Naive thymus-derived CD4-positive, alpha-beta T cell (primary cell): ENCODE measurements around the gene SF3B3. TPM values are rescaled to one million over a fixed set of nuclear protein-coding genes. Genes with fewer than 3 reads are reported as not detected.

Experiments used
- ATAC-seq: fragments of 150-1000 bp; cut with Tn5 transposase; 2 replicates; pipeline ENCODE4 v1.10.0; 2021; ENCODE audit warnings: mild to moderate bottlenecking, moderate library complexity
- CTCF ChIA-PET: fragments of 350-600 bp; sonication (Branson Sonifier 250); formaldehyde crosslinking; loops from one replicate; lab custom pipeline; 2021; ENCODE audit warnings: antibody characterized with exemption; lab: Charles Lee
- POLR2A ChIA-PET: fragments of 350-600 bp; sonication (Branson Sonifier 250); formaldehyde crosslinking; loops from one replicate; lab custom pipeline; 2021; ENCODE audit warnings: antibody characterized with exemption, inconsistent platforms; lab: Charles Lee
- DNase-seq, 9 donors: peaks; one replicate each; pipeline versions ENCODE4 v3.0.0 to v3.0.0-alpha.2; 2020 to 2022; ENCODE audit warnings: mixed read lengths in 1 of 9
- H3K27ac ChIP-seq: one replicate; pipeline ENCODE4 v1.7.0; 2013; ENCODE audit warnings: mild to moderate bottlenecking, low read depth, low read length, moderate library complexity
- H3K27me3 ChIP-seq, 2 donors: one replicate each; pipeline ENCODE4 v1.7.0; 2013; ENCODE audit warnings: low read length in 2 of 2, mild to moderate bottlenecking in 2 of 2, moderate library complexity in 2 of 2; ENCODE audit not compliant: control insufficient read depth in 2 of 2, insufficient read depth in 2 of 2
- H3K36me3 ChIP-seq, 3 experiments: 1 replicate in 2 of 3; 2 replicates in 1 of 3; pipeline ENCODE4 v1.7.0; 2013; ENCODE audit warnings: low read length in 3 of 3, mild to moderate bottlenecking in 3 of 3, moderate library complexity in 1 of 3; ENCODE audit not compliant: insufficient read depth in 3 of 3, control insufficient read depth in 2 of 3
- H3K4me1 ChIP-seq, 2 donors: one replicate each; pipeline ENCODE4 v1.7.0; 2013; ENCODE audit warnings: low read length in 2 of 2, mild to moderate bottlenecking in 2 of 2, moderate library complexity in 1 of 2; ENCODE audit not compliant: control insufficient read depth in 2 of 2, insufficient read depth in 2 of 2
- H3K4me3 ChIP-seq: 2 replicates; pipeline ENCODE4 v1.7.0; 2013; ENCODE audit warnings: mild to moderate bottlenecking, low read length
- H3K9me3 ChIP-seq, 3 experiments: 1 replicate in 2 of 3; 2 replicates in 1 of 3; pipeline ENCODE4 v1.7.0; 2013; ENCODE audit warnings: low read length in 3 of 3; ENCODE audit not compliant: control insufficient read depth in 2 of 3
- H3K27ac Mint-ChIP-seq, 9 donors: one replicate each; pipeline ENCODE4 v1.8.0; 2020 to 2022; ENCODE audit warnings: mixed read lengths in 9 of 9, mild to moderate bottlenecking in 8 of 9, moderate library complexity in 5 of 9, inconsistent platforms in 2 of 9
- H3K27me3 Mint-ChIP-seq, 5 donors: one replicate each; pipeline ENCODE4 v1.8.0; 2021 to 2022; ENCODE audit warnings: mixed read lengths in 5 of 5, mild to moderate bottlenecking in 1 of 5
- H3K36me3 Mint-ChIP-seq, 5 donors: one replicate each; pipeline ENCODE4 v1.8.0; 2020 to 2022; ENCODE audit warnings: mixed read lengths in 5 of 5, mild to moderate bottlenecking in 3 of 5, inconsistent platforms in 1 of 5
- H3K4me1 Mint-ChIP-seq, 7 donors: one replicate each; pipeline ENCODE4 v1.8.0; 2020 to 2022; ENCODE audit warnings: mixed read lengths in 7 of 7, mild to moderate bottlenecking in 3 of 7, inconsistent platforms in 1 of 7
- H3K4me3 Mint-ChIP-seq, 10 donors: one replicate each; pipeline ENCODE4 v1.8.0; 2020 to 2022; ENCODE audit warnings: mild to moderate bottlenecking in 10 of 10, mixed read lengths in 10 of 10, moderate library complexity in 6 of 10, inconsistent platforms in 2 of 10
- H3K9me3 Mint-ChIP-seq, 11 donors: one replicate each; pipeline ENCODE4 v1.8.0; 2020 to 2022; ENCODE audit warnings: mixed read lengths in 11 of 11, mild to moderate bottlenecking in 4 of 11, inconsistent platforms in 1 of 11, moderate library complexity in 1 of 11
- intact Hi-C, 2 donors: fragments of 100-400 bp; cut with micrococcal nuclease; formaldehyde crosslinking; loops; one replicate each; pipeline ENCODE4 v1.15.1; 2023
- polyA plus RNA-seq, 2 donors: library from polyadenylated mRNA; unstranded; fragments of 300-500 nt; fragmentation: Illumina TruSeq; gene quantifications; one replicate each; pipeline ENCODE4 v1.2.3, GENCODE V29; 2021
- total RNA-seq, 6 experiments: library from RNA in 5 of 6; stranded (reverse) in 5 of 6; gene quantifications; 1 replicate in 5 of 6; 2 replicates in 1 of 6; pipeline ENCODE4 v1.2.3 and lab custom pipeline; 2021 to 2026

Gene SF3B3
- total RNA-seq (100 to 1,000 TPM; 189 to 415 (median 267) TPM), polyA plus RNA-seq (10 to 100 TPM; 69.0 to 93.7 TPM), total RNA-seq (lab: John Stamatoyannopoulos, UW) (215 reads per million, percentile 93 among the genes with 10 or more reads in this experiment)

DNA sequence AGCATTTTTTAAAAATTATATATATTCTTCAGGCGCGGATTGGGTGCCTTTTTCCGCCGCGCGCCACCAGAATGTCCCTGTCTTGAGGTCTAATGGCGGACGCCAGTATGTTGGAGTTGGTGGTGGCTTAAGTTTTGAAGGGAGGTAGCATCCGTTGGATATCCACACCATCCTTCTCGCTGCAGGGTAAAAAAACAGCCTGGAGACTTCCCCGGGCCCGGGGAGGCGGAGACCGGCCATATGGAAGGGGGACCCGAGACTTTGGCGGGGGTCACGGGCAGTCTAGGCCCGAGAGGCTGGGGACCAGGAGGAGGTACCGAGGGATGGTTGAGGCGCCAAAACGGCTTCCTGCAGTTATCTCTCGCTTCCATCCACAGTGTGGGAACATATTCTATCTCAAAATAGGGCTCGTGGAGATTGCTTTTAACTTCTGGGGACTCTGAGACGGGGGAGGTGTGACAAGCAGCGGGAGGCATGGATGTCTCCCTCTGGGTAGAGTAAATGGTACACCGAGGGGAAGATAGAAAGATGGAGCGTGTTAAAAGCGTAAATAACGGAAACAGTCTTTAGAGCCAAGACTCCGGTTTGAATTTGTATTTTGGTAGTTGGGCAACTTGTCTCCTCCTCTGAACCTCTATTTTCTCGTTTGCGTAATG lies at the start of gene SF3B3:
Gene SF3B3 (plus strand): TSS at position 74 of the 656 bp plus-strand sequence. CDS start 2,841 bp downstream, outside the sequence.
- POLR2A ChIA-PET = interaction anchor here (0.6 to 3.1 kb wide), 20 partner anchors 10 to 276 kb away, joined by 3 to 15 read pairs (median 4); partner anchors contain the start of genes AARS1, DDX19A and EXOSC6

GRCh38 chr16:70474320-70475053 lies 49.1 kb upstream of the SF3B3 start:
- POLR2A ChIA-PET = no interaction called here

More for the DNA sequence above, at the start of gene SF3B3:
- peak within 1 kb of the TSS; percentile 98 to 100 (median 99) for H3K27ac Mint-ChIP-seq
- H3K4me1 Mint-ChIP-seq = peaks cover 30 to 72% (median 61%) of the 10 kb centered on the region in 7 donors
- CTCF ChIA-PET = no interaction called here
- peak within 1 kb of the TSS; percentile 100 for H3K4me3 ChIP-seq
- peaks cover 18 to 31% (median 20%) of the 10 kb centered on the region in 5 donors for H3K36me3 Mint-ChIP-seq
- intact Hi-C loops = loop anchor here (1.0 to 10.0 kb wide), 17 partner anchors 15 to 1485 kb away; partner anchors contain the start of genes AARS1 (in 2 of the 2), DDX19A (in 2 of the 2), FCSK (in 2 of the 2) and ST3GAL2 (in 2 of the 2)
- DNase-seq (peak; percentile 71 to 90 (median 85)), ATAC-seq (peak; percentile 79)
- H3K36me3 ChIP-seq = peaks cover 2 to 25% (median 20%) of the 10 kb centered on the region in 3 experiments
- no peaks in the 10 kb centered on the region for H3K9me3 ChIP-seq
- no peaks in the 10 kb centered on the region for H3K27me3 ChIP-seq
- peaks cover 27 to 46% of the 10 kb centered on the region in 2 donors for H3K4me1 ChIP-seq
- H3K27me3 Mint-ChIP-seq = no peaks in the 10 kb centered on the region
- H3K27ac ChIP-seq = peak within 1 kb of the TSS; percentile 95
- H3K4me3 Mint-ChIP-seq = peak within 1 kb of the TSS; percentile 93 to 100 (median 98)
- H3K9me3 Mint-ChIP-seq = peaks cover 0 to 1% (median 0%) of the 10 kb centered on the region in 11 donors

GRCh38 chr16:70475054-70475871 lies 48.4 kb upstream of the SF3B3 start:
- Mint-ChIP-seq H3K9me3 (no peaks in the 10 kb centered on the region), H3K36me3 (peaks cover 0 to 10% (median 0%) of the 10 kb centered on the region in 5 donors), H3K4me1 (peaks cover 0 to 21% (median 0%) of the 10 kb centered on the region in 7 donors), H3K27ac (no peak overlapping the region), H3K4me3 (no peak overlapping the region), H3K27me3 (no peaks in the 10 kb centered on the region)
- no peaks in the 10 kb centered on the region for H3K27me3 ChIP-seq
- H3K36me3 ChIP-seq = peaks cover 0 to 79% (median 1%) of the 10 kb centered on the region in 3 experiments
- intact Hi-C loops = loop anchor here in 1 of 2 donors (5.0 kb wide), 2 partner anchors 78 to 93 kb away; no protein-coding TSS in a partner anchor
- H3K4me3 ChIP-seq = no peak overlapping the region
- CTCF ChIA-PET = no interaction called here
- H3K9me3 ChIP-seq = no peaks in the 10 kb centered on the region
- DNase-seq (no peak), ATAC-seq (no peak)
- H3K27ac ChIP-seq = no peak overlapping the region
- POLR2A ChIA-PET = no interaction called here
- no peaks in the 10 kb centered on the region for H3K4me1 ChIP-seq

More at GRCh38 chr16:70474320-70475053, 49.1 kb upstream of the SF3B3 start:
- Mint-ChIP-seq H3K27me3 (no peaks in the 10 kb centered on the region), H3K27ac (no peak overlapping the region), H3K9me3 (no peaks in the 10 kb centered on the region), H3K4me1 (peaks cover 0 to 21% (median 0%) of the 10 kb centered on the region in 7 donors), H3K36me3 (peaks cover 0 to 10% (median 0%) of the 10 kb centered on the region in 5 donors), H3K4me3 (no peak overlapping the region)
- Histone ChIP-seq H3K27ac (no peak overlapping the region), H3K27me3 (no peaks in the 10 kb centered on the region), H3K4me3 (no peak overlapping the region), H3K36me3 (peaks cover 0 to 74% (median 0%) of the 10 kb centered on the region in 3 experiments), H3K9me3 (no peaks in the 10 kb centered on the region), H3K4me1 (no peaks in the 10 kb centered on the region)
- intact Hi-C loops = loop anchor here in 1 of 2 donors (5.0 kb wide), 2 partner anchors 77 to 92 kb away; no protein-coding TSS in a partner anchor
- CTCF ChIA-PET = interaction anchor here (1.0 kb wide), 1 partner anchor 104 kb away, joined by 3 read pairs; no protein-coding TSS in a partner anchor
- no peak for DNase-seq
- ATAC-seq = no peak

DNA sequence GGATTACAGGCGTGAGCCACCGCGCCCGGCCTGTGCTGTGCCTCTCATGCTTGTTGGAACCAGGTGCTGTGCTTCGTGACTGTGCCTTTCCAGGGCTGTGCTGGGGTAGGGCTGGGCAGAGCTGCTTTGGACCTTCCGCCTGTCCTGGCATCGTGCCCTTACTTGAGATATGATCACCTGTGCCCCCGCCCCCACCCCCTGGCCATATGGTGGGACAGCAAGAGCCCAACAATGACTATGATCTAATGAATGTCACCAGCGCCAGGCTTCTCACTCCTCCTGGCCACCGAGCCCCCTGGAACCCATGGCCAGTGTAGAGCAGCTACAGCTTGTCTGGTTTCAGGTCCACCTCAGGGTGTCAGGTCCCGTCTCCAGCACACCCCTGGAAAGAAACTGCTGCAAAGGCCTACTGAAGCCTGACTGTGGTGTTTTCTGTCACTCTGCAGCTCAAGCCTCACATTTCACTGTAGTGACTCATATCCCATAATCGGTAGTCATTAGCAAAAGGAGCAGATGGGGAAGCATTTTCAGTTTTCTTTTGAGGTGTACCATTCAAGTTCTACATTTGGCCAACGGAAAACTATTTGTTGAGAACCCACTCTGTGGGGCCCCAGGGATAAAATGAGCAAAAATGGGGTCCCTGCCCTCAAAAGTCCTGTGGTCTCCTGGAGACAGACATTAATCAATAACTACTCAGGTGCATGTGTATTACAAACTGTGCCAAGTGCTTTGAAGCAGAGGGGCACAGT lies 47.2 kb upstream of the SF3B3 start:
- Histone ChIP-seq H3K27me3 (no peaks in the 10 kb centered on the region), H3K27ac (no peak overlapping the region), H3K4me3 (no peak overlapping the region), H3K4me1 (no peaks in the 10 kb centered on the region), H3K36me3 (peaks cover 0 to 87% (median 6%) of the 10 kb centered on the region in 3 experiments), H3K9me3 (no peaks in the 10 kb centered on the region)
- Mint-ChIP-seq H3K9me3 (no peaks in the 10 kb centered on the region), H3K4me1 (peaks cover 0 to 21% (median 0%) of the 10 kb centered on the region in 7 donors), H3K4me3 (peak overlapping the region in 1 of 10 donors; percentile 57), H3K36me3 (peaks cover 0 to 10% (median 0%) of the 10 kb centered on the region in 5 donors), H3K27ac (peak overlapping the region in 1 of 9 donors; percentile 84), H3K27me3 (no peaks in the 10 kb centered on the region)
- intact Hi-C loops = loop anchor here in 1 of 2 donors (5.0 kb wide), 2 partner anchors 79 to 94 kb away; no protein-coding TSS in a partner anchor
- ChIA-PET POLR2A (no interaction called here), CTCF (interaction anchor here (0.7 to 1.1 kb wide), 2 partner anchors 15 kb away, joined by 3 read pairs; no protein-coding TSS in a partner anchor)
- peak in 1 of 9 donors; percentile 51 for DNase-seq
- no peak for ATAC-seq

- intact Hi-C loops = loop anchor here in 1 of 2 donors (5.0 kb wide), 2 partner anchors 81 to 96 kb away; no protein-coding TSS in a partner anchor
- H3K4me3 ChIP-seq = no peak overlapping the region
- Mint-ChIP-seq H3K36me3 (peaks cover 0 to 12% (median 4%) of the 10 kb centered on the region in 5 donors), H3K4me1 (peaks cover 0 to 21% (median 0%) of the 10 kb centered on the region in 7 donors), H3K4me3 (no peak overlapping the region), H3K27ac (peak overlapping the region in 4 of 9 donors; percentile 13 to 63 (median 43)), H3K27me3 (no peaks in the 10 kb centered on the region), H3K9me3 (no peaks in the 10 kb centered on the region)
- no peaks in the 10 kb centered on the region for H3K4me1 ChIP-seq
- ChIA-PET CTCF (interaction anchor here (1.1 kb wide), 1 partner anchor 12 kb away, joined by 3 read pairs; no protein-coding TSS in a partner anchor), POLR2A (interaction anchor here (0.8 kb wide), 1 partner anchor 97 kb away, joined by 3 read pairs; no protein-coding TSS in a partner anchor)
- no peaks in the 10 kb centered on the region for H3K9me3 ChIP-seq
- peaks cover 0 to 91% (median 6%) of the 10 kb centered on the region in 3 experiments for H3K36me3 ChIP-seq
- ATAC-seq (no peak), DNase-seq (no peak)
- H3K27me3 ChIP-seq = no peaks in the 10 kb centered on the region
- peak overlapping the region; percentile 0 for H3K27ac ChIP-seq
Observed at GRCh38 chr16:70478169-70478568, 45.4 kb upstream of the SF3B3 start.
